Measurements from ENCODE around the gene UGT8.
A peak's percentile ranks its signal among the peaks of the same experiment; 100 is the strongest.

Gene UGT8

GRCh38 chr4:114600672-114601071 is 2.1 kb downstream of the UGT8 start:
- Mint-ChIP-seq H3K9me3 (peaks cover 4% of the 10 kb centered on the region), H3K27ac (no peak overlapping the region), H3K27me3 (ENCODE audit: low read depth, poor library complexity) (peaks cover 25% of the 10 kb centered on the region), H3K4me1 (peaks cover 8% of the 10 kb centered on the region), H3K4me3 (peak overlapping the region; percentile 90), H3K36me3 (ENCODE audit: low read depth) (peaks cover under 1% of the 10 kb centered on the region)
- no peak for TF ChIP-seq CTCF (IDR thresholded peaks at IDR 0.05)
- DNase-seq = no peak

GRCh38 chr4:114601304-114602052 is 2.9 kb downstream of the UGT8 start:
- Mint-ChIP-seq H3K27ac (no peak overlapping the region), H3K4me1 (peaks cover 8% of the 10 kb centered on the region), H3K36me3 (ENCODE audit: low read depth) (no peaks in the 10 kb centered on the region), H3K4me3 (no peak overlapping the region), H3K9me3 (no peaks in the 10 kb centered on the region), H3K27me3 (ENCODE audit: low read depth, poor library complexity) (peaks cover 22% of the 10 kb centered on the region)
- no peak for DNase-seq
- TF ChIP-seq CTCF (IDR thresholded peaks at IDR 0.05) = no peak

GRCh38 chr4:114603497-114603896 is 4.9 kb downstream of the UGT8 start:
- Mint-ChIP-seq H3K27me3 (ENCODE audit: low read depth, poor library complexity) (peaks cover 19% of the 10 kb centered on the region), H3K4me3 (no peak overlapping the region), H3K36me3 (ENCODE audit: low read depth) (no peaks in the 10 kb centered on the region), H3K4me1 (peaks cover 8% of the 10 kb centered on the region), H3K9me3 (no peaks in the 10 kb centered on the region), H3K27ac (no peak overlapping the region)
- no peak for DNase-seq
- no peak for TF ChIP-seq CTCF (IDR thresholded peaks at IDR 0.05)

GRCh38 chr4:114606245-114606644 is 7.6 kb downstream of the UGT8 start:
- Mint-ChIP-seq H3K4me3 (no peak overlapping the region), H3K27ac (no peak overlapping the region)

GRCh38 chr4:114607056-114607455 is 8.4 kb downstream of the UGT8 start:
- no peaks in the 10 kb centered on the region for H3K4me1 Mint-ChIP-seq
- H3K27me3 Mint-ChIP-seq (ENCODE audit: low read depth, poor library complexity) = no peaks in the 10 kb centered on the region
- H3K4me3 Mint-ChIP-seq = no peak overlapping the region
- no peak for DNase-seq
- TF ChIP-seq CTCF (IDR thresholded peaks at IDR 0.05) = no peak
- H3K9me3 Mint-ChIP-seq = no peaks in the 10 kb centered on the region
- H3K27ac Mint-ChIP-seq = no peak overlapping the region
- H3K36me3 Mint-ChIP-seq (ENCODE audit: low read depth) = no peaks in the 10 kb centered on the region

More at GRCh38 chr4:114606245-114606644, 7.6 kb downstream of the UGT8 start:
- Mint-ChIP-seq H3K9me3 (no peaks in the 10 kb centered on the region), H3K36me3 (ENCODE audit: low read depth) (no peaks in the 10 kb centered on the region), H3K4me1 (no peaks in the 10 kb centered on the region), H3K27me3 (ENCODE audit: low read depth, poor library complexity) (no peaks in the 10 kb centered on the region)
- DNase-seq = no peak
- no peak for TF ChIP-seq CTCF (IDR thresholded peaks at IDR 0.05)

GRCh38 chr4:114613560-114613959 is 15.0 kb downstream of the UGT8 start:
- Mint-ChIP-seq H3K4me1 (no peaks in the 10 kb centered on the region), H3K27ac (no peak overlapping the region), H3K4me3 (no peak overlapping the region), H3K27me3 (ENCODE audit: low read depth, poor library complexity) (no peaks in the 10 kb centered on the region), H3K9me3 (no peaks in the 10 kb centered on the region), H3K36me3 (ENCODE audit: low read depth) (no peaks in the 10 kb centered on the region)
- DNase-seq = no peak
- no peak for TF ChIP-seq CTCF (IDR thresholded peaks at IDR 0.05)

Measured in nephron progenitor cell (in vitro differentiated cells).